Suppressor macrophage treated with lipopolysaccharide for 1 hour (primary cell): ENCODE results near the gene CAV2.

Experiments
- DNase-seq, 3 donors: peaks; one replicate each; pipeline ENCODE4 v3.0.0-alpha.2; 2020 to 2022

Gene CAV2

GRCh38 chr7:116525298-116525912, 25.9 kb downstream of the CAV2 start:
- DNase-seq = peak in 1 of 3 donors; percentile 33

- peak; percentile 67 to 91 (median 80) for DNase-seq
Observed at GRCh38 chr7:116525913-116526861, 26.6 kb downstream of the CAV2 start.

DNA sequence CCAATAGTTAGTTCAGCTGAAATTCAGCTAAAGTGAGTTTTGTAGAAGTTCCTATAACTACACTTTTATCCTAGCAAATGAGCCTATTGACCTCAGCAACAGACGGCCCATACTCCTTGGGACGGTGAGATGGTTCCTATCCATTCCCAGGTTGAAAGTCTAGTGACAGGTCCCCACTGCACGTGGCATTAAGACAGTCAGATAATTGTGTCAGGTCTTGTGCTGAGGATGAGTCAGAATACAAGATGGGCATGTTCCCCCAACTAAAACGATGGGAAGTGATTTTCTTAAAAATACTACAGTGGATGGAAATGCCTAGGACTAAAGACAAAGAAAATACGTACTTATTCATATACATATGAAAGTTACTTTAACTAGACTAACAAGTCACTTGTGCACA, 27.4 kb downstream of the CAV2 start:
- DNase-seq = no peak

DNA sequence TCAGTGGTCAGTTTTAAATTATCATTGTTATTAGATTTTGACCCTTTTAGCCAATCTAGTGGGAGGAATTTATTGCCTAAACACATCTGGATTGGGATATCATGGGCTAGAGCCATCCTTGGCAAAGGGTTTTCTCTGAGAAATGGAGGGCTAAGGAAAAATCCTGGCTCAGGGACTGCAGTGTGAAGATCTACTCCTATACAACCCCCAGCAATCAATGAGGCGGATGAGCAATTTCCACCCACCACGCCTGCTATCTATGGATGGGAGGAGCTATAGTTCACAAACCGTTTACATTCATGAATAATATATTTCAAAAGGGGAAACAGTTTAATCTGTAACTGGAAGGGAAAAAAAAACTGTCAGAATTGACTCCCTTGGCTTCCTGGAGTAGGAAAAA, 28.0 kb downstream of the CAV2 start:
- DNase-seq = peak in 1 of 3 donors; percentile 10

DNA sequence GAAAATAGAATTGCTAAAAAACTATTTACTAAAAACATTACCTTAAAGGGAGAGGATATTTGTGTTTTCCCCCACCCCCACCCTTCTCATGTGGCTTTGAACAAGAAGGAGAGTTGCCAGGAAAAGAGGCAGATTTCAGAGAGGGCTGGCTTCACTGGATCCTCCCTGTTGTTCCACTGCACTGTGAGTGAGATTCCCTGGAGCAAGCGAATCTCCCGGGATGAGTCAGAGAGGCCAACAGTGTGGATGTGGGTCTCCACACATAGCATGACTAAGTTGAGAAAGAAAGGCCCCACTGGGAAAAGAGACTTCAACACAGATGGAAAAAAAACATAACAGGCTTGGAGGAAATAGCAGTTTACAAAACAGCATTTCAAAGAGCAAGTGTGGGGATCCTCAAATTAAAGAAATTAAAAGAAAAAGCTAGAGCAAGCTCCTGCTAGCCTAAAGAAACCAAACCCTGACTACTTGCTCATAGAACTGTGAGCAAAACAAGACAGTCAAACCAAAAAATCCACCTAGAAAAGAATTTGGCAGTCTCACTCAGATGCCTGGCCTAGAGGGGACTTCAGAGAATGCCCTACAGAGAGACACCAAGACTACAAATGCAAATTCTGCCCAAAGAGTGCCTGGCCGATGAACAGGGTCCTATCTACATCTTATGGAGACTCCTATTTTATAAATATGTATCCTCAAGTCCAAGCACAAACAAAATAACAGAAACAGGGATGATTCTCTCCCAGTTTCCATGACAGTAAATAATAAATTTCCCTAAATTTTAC, 28.7 kb downstream of the CAV2 start:
- DNase-seq = peak in 2 of 3 donors; percentile 9 to 27

DNA sequence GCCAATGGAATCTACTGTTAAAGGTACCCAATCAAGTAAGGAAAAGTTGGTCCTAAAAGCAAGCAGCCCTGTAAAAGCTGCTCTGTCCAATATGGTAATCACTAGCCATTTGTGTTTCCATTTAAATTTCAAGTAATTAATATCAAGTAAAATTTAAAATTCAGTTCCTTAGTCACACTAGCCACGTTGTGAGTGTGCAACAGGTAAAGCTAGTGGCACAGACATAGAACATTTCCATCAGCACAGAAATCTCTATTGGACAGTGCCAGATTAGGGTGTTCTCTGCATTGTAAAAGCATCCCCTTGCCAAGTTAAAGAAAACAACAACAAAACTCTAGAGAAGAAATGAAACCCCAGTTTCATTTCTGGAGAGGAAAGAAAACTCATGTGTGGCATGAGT, 29.7 kb downstream of the CAV2 start:
- no peak for DNase-seq

- DNase-seq = peak in 1 of 3 donors; percentile 23
Observed at GRCh38 chr7:116530107-116530820, 30.7 kb downstream of the CAV2 start.

DNA sequence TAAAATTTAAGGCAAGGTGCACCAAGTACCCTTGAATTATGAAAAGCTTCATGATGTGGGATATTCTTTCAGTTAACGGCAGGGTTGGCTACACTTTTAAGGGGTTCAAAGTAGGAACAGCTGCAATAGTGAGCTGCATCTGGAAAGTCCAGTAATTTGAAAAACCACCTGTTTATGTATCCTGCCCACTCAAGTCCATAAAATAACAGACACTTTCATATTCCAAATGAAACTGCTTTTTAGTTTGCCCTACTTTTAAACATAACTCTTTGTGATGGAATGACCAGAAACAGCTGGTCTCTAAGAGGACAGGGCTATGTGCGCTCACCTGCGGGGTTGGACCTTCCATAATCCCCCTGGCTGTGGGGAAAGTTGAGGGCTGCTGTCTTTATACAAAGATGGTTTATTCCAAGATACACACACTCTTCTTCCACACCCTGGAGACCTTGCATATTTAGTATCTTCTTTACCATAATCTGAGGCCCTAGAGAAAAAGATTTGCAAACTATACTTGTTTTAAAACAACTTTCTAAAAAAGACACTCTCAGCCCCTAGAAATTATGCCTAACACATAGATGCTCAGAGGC, 32.7 kb downstream of the CAV2 start:
- no peak for DNase-seq

- no peak for DNase-seq
Observed at GRCh38 chr7:116534790-116535189, 35.3 kb downstream of the CAV2 start.

DNA sequence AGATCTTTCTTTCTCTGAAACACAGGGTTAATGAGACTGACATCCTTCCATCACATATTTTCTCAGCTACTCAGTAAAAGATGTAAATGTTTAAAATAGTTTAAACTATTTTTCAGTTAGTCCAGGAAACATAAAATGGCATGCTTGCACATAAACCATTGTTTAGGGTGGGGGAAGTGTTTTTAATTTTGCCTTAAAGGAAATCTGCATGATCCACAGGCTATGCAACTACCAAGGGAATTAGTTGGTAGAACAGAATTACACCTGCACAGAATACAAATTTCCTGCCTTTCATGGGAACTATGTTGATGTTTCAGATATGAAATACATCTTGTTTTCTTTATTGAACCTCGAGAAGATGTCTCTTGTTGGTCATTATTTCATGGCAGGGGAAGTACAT, 35.9 kb downstream of the CAV2 start:
- no peak for DNase-seq

- no peak for DNase-seq
Observed at GRCh38 chr7:116538138-116538537, 38.6 kb downstream of the CAV2 start.

- no peak for DNase-seq
Observed at GRCh38 chr7:116539879-116540278, 40.3 kb downstream of the CAV2 start.

- DNase-seq = no peak
Observed at GRCh38 chr7:116540743-116541142, 41.2 kb downstream of the CAV2 start.

GRCh38 chr7:116541951-116542350, 42.4 kb downstream of the CAV2 start:
- DNase-seq = no peak

DNA sequence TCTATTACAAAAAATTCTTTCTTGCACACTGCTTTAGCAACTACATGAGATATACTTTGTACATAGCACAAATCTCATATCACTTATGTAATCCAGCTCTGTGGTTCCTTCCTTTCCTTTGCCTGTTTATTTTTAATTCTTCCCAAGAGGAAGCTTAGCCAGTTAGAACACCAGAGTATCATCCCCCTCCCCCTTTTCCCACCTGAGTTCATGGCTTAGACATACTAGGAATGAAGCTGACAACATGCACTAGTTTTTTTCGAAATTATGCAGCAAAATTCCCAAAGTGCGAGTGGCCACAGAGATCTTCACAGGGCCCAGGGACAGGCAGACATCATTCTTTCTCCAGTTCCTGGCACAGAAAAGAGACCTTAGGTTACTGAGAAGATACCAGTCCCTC, 43.1 kb downstream of the CAV2 start:
- no peak for DNase-seq

DNA sequence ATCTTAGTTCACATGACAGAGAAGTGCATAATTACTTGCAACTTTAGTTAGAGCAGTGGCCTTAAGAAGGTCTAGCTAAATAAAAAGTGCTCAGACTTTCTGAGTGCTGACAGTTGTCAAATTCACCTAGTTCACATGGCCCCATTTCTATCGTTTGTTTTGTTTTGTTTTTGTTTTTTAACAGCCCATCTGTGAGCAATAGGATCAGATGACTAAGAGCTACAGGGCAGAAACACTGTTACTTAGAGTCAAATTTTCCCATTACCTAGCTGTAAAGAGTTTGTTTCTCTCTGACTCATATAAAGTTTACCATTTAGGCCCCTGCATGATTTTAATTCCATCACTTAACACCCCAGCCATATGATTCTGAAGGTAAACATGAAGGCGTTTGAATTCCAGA, 44.1 kb downstream of the CAV2 start:
- no peak for DNase-seq

DNA sequence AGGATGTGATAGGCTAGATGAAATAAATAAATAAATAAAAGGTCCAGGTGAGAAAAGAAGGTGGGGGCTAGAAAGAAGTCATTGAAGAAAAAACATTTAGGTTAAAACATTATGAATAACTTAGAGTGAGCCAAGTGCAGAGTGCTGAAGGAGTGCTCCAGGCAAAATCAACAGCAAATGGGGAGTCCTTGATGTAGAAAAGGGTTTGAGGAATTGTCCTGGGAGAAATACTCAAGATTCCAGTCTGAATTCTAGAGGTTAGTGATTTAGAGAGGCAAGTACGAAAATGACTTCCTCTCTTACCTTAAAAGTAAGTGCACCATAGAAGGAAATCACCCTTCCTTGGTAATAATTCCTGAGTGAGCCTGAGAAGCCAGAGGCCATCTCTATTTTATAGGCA, 44.9 kb downstream of the CAV2 start:
- no peak for DNase-seq

DNA sequence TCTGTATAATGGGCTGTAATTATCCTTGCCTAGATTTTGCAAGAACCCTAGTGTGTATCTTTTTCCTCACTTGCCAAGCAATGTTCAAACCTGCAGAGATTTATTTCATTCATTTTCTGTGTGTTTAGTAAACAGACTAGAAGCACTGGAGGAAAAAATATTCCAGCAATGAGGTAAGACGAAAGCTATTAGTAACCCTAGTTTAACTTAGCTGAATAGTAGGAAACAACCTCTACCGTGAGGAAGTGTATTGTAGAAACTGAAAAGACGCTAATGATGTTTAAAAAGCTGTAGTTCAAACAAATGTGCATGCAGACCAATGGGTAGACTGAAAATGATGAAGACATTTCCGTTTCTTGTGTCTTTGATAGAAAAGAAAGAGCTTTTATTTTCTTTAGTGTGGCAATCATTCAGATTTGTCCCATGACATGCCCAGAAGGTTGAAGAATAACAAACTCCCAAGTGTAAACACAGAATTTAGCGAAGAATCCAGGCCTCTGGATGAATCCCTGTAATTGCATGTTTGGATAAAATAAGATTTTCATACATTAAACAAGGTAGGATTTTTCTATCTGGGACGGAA, 46.0 kb downstream of the CAV2 start:
- no peak for DNase-seq

DNA sequence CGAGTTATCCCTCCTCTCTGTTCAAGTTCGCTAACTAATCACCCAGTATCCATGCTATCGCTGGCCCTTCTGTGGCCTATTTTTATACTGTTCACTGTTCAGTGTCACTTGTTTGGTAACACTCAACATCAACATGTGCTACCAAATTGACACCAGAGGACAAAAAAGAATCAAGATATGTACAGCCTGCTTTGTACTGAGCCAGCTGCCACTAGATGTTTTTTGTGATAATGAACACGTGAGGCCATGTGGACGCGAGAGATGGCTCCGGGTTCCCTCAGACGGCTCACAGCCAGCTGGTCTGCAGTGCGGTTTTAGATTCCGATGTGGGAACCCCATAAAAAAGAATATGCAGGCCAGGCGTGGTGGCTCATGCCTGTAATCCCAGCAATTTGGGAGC, 46.5 kb downstream of the CAV2 start:
- DNase-seq = no peak

DNA sequence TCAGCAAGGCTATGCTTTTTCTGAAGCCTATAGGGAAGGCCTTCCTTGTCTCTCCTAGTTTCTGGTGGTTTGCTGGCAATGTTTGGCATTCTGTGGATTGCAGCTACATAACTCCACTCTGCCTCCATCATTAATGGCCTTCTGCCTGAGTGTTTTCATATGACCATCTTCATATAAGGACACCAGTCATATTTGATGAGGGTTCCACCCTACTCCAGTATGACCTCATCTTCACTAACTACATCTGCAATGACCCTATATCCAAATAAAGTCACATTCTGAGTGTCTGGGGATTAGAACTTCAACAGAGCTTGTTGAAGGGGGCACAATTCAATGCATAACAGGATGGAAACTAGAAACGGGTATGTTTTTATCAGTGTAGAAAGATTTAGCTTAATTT, 47.4 kb downstream of the CAV2 start:
- DNase-seq = no peak

DNA sequence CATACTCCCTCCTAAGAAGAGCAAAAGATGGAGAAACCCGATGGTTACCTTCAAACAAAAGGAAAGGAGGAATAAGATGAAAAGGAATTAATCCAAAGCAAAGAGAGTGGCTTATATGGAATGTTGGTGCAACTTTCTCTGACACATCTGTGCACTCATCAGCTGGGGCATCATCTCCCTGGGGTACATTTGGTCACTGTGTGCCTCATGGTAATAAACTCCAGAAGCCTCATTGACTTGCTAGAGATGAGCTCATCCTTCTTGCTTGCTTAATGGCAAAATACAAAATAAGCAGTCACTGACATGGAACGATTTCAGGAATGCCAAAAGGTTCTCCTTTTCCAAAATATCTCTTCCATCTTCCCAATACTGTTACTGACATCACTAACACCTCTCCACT, 47.8 kb downstream of the CAV2 start:
- DNase-seq = no peak

DNA sequence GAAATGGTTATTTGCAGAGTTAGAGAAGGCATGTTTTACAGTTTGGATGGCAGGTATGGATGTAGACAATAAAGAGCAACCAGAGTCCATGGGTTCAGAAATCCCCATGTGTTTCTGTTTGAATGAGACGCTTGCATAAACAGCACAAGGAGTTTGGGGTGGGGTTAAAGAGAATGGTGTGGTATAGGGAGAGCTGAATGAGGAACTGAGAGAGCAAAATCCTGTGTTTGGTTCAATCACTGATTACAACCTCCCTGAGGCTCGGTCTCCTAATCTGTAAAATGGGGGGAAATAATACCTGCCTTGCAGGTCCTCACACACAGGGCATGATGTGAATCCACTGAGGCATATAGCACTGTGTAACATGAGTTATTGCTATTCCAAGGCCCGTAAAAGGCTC, 49.0 kb downstream of the CAV2 start:
- DNase-seq = no peak
